RWPE1 (cell line): ENCODE data around the gene AKT1.

Experiments used
- CTCF ChIA-PET: fragments of 350-600 bp; sonication (Branson Sonifier 250); formaldehyde crosslinking; extraction: SDS; loops from one replicate; lab custom pipeline; 2021; lab: Yijun Ruan, JAX
- POLR2A ChIA-PET: fragments of 400-600 bp; formaldehyde crosslinking; extraction: SDS; loops from one replicate; lab custom pipeline; 2020; ENCODE audit warnings: antibody characterized with exemption; ENCODE audit not compliant: low non-redundant PET; lab: Yijun Ruan, JAX
- DNase-seq: peaks from one replicate; pipeline ENCODE4 v3.0.0; 2012; ENCODE audit warnings: low spot score
- H3K27ac ChIP-seq: fragments of 450-650 bp; 2 replicates; pipeline ENCODE4 v1.5.1; 2017
- CTCF ChIP-seq: fragments of 450-650 bp; conservative IDR thresholded peaks from 2 replicates; pipeline ENCODE4 v1.5.1; 2017; ENCODE audit warnings: low read depth, mild to moderate bottlenecking

AKT1 gene

GRCh38 chr14:104770072-104770579 is 25.4 kb downstream of the AKT1 start:
- CTCF ChIA-PET, result interaction anchor here (0.6 to 2.2 kb wide), 3 partner anchors 56 to 69 kb away, joined by 3 to 25 read pairs (median 4); no protein-coding TSS in a partner anchor

DNA sequence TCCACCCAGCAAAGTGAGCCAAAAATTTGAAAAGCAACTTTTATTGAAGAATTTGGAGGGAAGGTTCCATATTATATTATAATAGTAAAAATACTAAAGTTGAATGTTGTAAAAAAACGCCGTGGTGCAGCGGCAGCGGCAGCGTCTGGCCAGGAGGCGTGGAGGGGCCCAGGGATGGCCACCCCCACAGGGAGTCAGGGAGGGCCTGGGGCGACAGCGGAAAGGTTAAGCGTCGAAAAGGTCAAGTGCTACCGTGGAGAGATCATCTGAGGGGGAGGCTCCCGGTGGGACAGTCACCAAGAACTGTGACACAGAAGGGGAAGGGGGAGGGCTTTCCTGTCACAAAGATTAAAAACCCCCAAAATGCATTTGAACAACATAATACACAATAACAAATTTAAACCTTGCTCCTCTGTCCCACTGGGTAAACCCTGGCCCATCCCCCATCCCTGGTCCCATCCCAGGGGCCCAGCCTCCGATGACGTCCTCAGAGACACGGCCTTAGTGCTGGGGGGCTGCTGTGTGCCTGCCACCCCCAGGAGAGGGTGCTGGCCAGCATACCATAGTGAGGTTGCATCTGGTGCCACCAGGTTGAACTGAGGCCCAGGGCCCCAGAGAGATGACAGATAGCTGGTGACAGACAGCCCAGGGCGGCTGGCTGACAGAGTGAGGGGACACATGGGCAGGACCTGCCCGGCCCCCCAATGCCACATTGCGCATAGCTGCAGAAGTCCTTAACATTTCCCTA is 26.1 kb downstream of the AKT1 start:
- CTCF ChIA-PET, result interaction anchor here (0.6 to 2.2 kb wide), 8 partner anchors 8 to 434 kb away, joined by 3 to 28 read pairs (median 5); partner anchors contain the start of gene AKT1
- POLR2A ChIA-PET, result no interaction called here
- DNase-seq, result no peak
- no peak for TF ChIP-seq CTCF
- peak overlapping the region; percentile 65 for H3K27ac ChIP-seq

More at GRCh38 chr14:104770072-104770579, 25.4 kb downstream of the AKT1 start:
- TF ChIP-seq CTCF, result no peak
- DNase-seq, result no peak
- H3K27ac ChIP-seq, result peak overlapping the region; percentile 65
- POLR2A ChIA-PET, result no interaction called here

GRCh38 chr14:104768437-104769323 is 26.9 kb downstream of the AKT1 start:
- H3K27ac ChIP-seq, result peak overlapping the region; percentile 65
- CTCF ChIA-PET, result interaction anchor here (0.6 to 2.2 kb wide), 27 partner anchors 8 to 852 kb away, joined by 3 to 28 read pairs (median 5); partner anchors contain the start of genes AKT1 and ZBTB42
- peak; percentile 88 for TF ChIP-seq CTCF
- POLR2A ChIA-PET, result no interaction called here
- peak; percentile 65 for DNase-seq

GRCh38 chr14:104767634-104767918 is 28.0 kb downstream of the AKT1 start:
- POLR2A ChIA-PET, result no interaction called here
- CTCF ChIA-PET, result interaction anchor here (0.6 to 2.2 kb wide), 3 partner anchors 20 to 108 kb away, joined by 3 to 25 read pairs (median 10); no protein-coding TSS in a partner anchor
- DNase-seq, result no peak
- no peak for TF ChIP-seq CTCF
- no peak overlapping the region for H3K27ac ChIP-seq

- POLR2A ChIA-PET, result no interaction called here
- no peak for TF ChIP-seq CTCF
- no peak for DNase-seq
- CTCF ChIA-PET, result interaction anchor here (0.7 to 1.0 kb wide), 2 partner anchors 42 to 59 kb away, joined by 3 to 4 read pairs; no protein-coding TSS in a partner anchor
- H3K27ac ChIP-seq, result no peak overlapping the region
These were observed 28.5 kb downstream of the AKT1 start for GRCh38 chr14:104766863-104767633.
